Measurements from ENCODE around the gene SLTM. TPM values are rescaled to one million over a fixed set of nuclear protein-coding genes. Genes with fewer than 3 reads are reported as not detected.
"Not testable (repeated sequence)": the region's sequence is repeated elsewhere in the genome, so short reads cannot be mapped to it uniquely, and the experiment has no call there.

The SLTM gene
- total and polyA plus RNA-seq, 5 donors from 2014 or later: 43.6 to 232 (median 54.6) TPM

DNA sequence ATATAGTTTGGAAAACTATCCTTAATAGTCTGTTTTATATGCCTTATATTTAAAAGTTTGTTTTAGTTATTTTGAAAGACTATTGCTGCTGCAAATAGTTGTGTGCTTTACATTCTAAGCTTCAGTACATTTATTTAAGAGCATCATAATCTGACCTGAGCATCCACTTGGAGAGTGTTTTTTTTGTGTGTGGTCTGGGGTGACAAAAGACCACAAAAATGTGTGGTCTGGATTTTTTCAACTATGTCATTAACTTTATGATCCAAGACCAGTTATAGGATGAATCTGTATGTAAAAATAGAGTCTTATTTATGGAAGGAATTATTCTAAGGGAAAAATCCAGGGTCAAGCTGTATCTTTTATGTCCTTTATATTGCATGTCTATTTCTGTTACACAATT, 77.4 kb downstream of the SLTM start:
- no peak for ATAC-seq (ENCODE audit: low read depth in 2 of 2)
- Mint-ChIP-seq H3K27ac (no peak overlapping the region), H3K9me3 (no peaks in the 10 kb centered on the region), H3K27me3 (no peaks in the 10 kb centered on the region), H3K4me3 (no peak overlapping the region), H3K36me3 (peaks cover 23% of the 10 kb centered on the region), H3K4me1 (peaks cover 0 to 3% (median 1%) of the 10 kb centered on the region in 4 donors)
- H3K27ac ChIP-seq (ENCODE audit: insufficient read depth, low read length, poor library complexity, severe bottlenecking): no peak overlapping the region
- no peaks in the 10 kb centered on the region for H3K27me3 ChIP-seq (ENCODE audit: control insufficient read depth, insufficient read depth, low read length)
- DNase-seq: no peak
- H3K4me3 ChIP-seq (ENCODE audit: low read depth, low read length): no peak overlapping the region
- H3K9me3 ChIP-seq (ENCODE audit: control insufficient read depth in 2 of 2, low read length in 2 of 2): no peaks in the 10 kb centered on the region
- peaks cover 21% of the 10 kb centered on the region for H3K36me3 ChIP-seq (ENCODE audit: control insufficient read depth, insufficient read depth, low read length)
- H3K4me1 ChIP-seq (ENCODE audit: control insufficient read depth, insufficient read depth, low read length, poor library complexity, severe bottlenecking): no peaks in the 10 kb centered on the region

- H3K4me1 ChIP-seq (ENCODE audit: control insufficient read depth, insufficient read depth, low read length, poor library complexity, severe bottlenecking): no peaks in the 10 kb centered on the region
- H3K4me3 Mint-ChIP-seq: no peak overlapping the region
- peaks cover 0 to 3% (median 0%) of the 10 kb centered on the region in 4 donors for H3K4me1 Mint-ChIP-seq
- H3K27ac ChIP-seq (ENCODE audit: insufficient read depth, low read length, poor library complexity, severe bottlenecking): no peak overlapping the region
- H3K9me3 ChIP-seq (ENCODE audit: control insufficient read depth in 2 of 2, low read length in 2 of 2): no peaks in the 10 kb centered on the region
- no peak for DNase-seq
- no peak overlapping the region for H3K27ac Mint-ChIP-seq
- H3K4me3 ChIP-seq (ENCODE audit: low read depth, low read length): no peak overlapping the region
- H3K36me3 Mint-ChIP-seq: peaks cover 25% of the 10 kb centered on the region
- H3K27me3 Mint-ChIP-seq: no peaks in the 10 kb centered on the region
- H3K36me3 ChIP-seq (ENCODE audit: control insufficient read depth, insufficient read depth, low read length): peaks cover 27% of the 10 kb centered on the region
- no peaks in the 10 kb centered on the region for H3K27me3 ChIP-seq (ENCODE audit: control insufficient read depth, insufficient read depth, low read length)
- H3K9me3 Mint-ChIP-seq: no peaks in the 10 kb centered on the region
- no peak for ATAC-seq (ENCODE audit: low read depth in 2 of 2)
These were observed 78.9 kb downstream of the SLTM start for GRCh38 chr15:58854593-58854992.

- H3K27ac Mint-ChIP-seq: no peak overlapping the region
- H3K4me3 ChIP-seq (ENCODE audit: low read depth, low read length): no peak overlapping the region
- no peaks in the 10 kb centered on the region for H3K4me1 ChIP-seq (ENCODE audit: control insufficient read depth, insufficient read depth, low read length, poor library complexity, severe bottlenecking)
- H3K9me3 Mint-ChIP-seq: peaks cover 0 to 1% (median 0%) of the 10 kb centered on the region in 7 donors
- H3K27me3 ChIP-seq (ENCODE audit: control insufficient read depth, insufficient read depth, low read length): no peaks in the 10 kb centered on the region
- H3K4me1 Mint-ChIP-seq: peaks cover 0 to 6% (median 0%) of the 10 kb centered on the region in 4 donors
- peaks cover 40% of the 10 kb centered on the region for H3K36me3 Mint-ChIP-seq
- no peaks in the 10 kb centered on the region for H3K27me3 Mint-ChIP-seq
- ATAC-seq (ENCODE audit: low read depth in 2 of 2) (no peak), DNase-seq (no peak)
- H3K27ac ChIP-seq (ENCODE audit: insufficient read depth, low read length, poor library complexity, severe bottlenecking): no peak overlapping the region
- no peaks in the 10 kb centered on the region for H3K9me3 ChIP-seq (ENCODE audit: control insufficient read depth in 2 of 2, low read length in 2 of 2)
- no peak overlapping the region for H3K4me3 Mint-ChIP-seq
- peaks cover 36% of the 10 kb centered on the region for H3K36me3 ChIP-seq (ENCODE audit: control insufficient read depth, insufficient read depth, low read length)
These were observed 81.1 kb downstream of the SLTM start for GRCh38 chr15:58852347-58852746.

DNA sequence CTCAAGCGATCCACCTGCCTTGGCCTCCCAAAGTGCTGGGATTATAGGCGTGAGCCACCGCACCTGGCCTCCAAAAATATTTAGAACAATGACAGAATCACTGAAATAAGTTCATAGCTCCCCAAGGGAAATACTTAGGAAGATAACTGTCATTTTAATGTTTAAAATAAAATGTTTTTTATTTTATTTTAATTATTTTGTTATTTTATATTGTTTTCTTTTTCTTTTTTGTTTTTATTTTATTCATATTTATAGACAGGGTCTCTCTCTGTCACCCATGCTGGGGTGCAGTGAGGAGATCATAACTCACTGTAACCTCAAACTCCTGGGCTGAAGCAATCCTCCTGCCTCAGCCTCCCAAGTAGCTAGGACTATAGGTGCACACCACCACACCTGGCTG, 82.3 kb downstream of the SLTM start:
- H3K27ac Mint-ChIP-seq; H3K9me3 ChIP-seq (ENCODE audit: control insufficient read depth in 2 of 2, low read length in 2 of 2); H3K4me1 ChIP-seq (ENCODE audit: control insufficient read depth, insufficient read depth, low read length, poor library complexity, severe bottlenecking); H3K4me3 Mint-ChIP-seq; H3K9me3 Mint-ChIP-seq; H3K27ac ChIP-seq (ENCODE audit: insufficient read depth, low read length, poor library complexity, severe bottlenecking); DNase-seq; H3K27me3 ChIP-seq (ENCODE audit: control insufficient read depth, insufficient read depth, low read length); H3K4me3 ChIP-seq (ENCODE audit: low read depth, low read length); ATAC-seq (ENCODE audit: low read depth in 2 of 2); H3K4me1 Mint-ChIP-seq; H3K27me3 Mint-ChIP-seq: not testable (repeated sequence)
- H3K36me3 ChIP-seq (ENCODE audit: control insufficient read depth, insufficient read depth, low read length): peaks cover 43% of the 10 kb centered on the region
- H3K36me3 Mint-ChIP-seq: peaks cover 41% of the 10 kb centered on the region

DNA sequence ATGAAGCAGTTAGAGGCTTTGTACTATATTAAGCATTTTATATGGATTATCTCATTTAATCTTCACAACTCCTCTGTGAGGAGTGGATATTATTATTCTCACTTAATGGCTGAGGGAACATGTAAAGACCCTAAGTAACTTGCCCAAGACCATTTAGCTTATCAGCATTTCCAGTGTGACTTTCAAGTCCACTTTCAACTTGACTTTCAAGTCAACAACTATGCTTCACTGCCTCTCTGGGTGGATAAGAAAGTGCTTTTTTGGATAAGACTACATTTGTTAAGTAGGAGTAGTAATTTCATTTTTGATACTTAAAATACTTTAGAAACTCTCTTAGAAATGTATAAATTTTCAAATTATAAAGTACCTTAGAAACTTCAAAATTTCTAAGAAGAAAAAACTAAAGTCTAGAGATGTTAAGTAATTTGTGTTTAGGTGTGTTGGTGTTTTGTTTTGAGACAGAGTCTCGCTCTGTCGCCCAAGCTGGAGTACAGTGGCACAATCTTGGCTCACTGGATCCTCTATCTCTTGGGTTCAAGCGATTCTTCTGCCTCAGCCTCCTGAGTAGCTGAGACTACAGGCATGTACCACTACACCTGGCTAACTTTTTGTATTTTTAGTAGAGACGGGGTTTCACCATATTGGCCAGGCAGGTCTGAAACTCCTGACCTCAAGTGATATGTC, 90.6 kb downstream of the SLTM start:
- H3K27me3 ChIP-seq (ENCODE audit: control insufficient read depth, insufficient read depth, low read length): no peaks in the 10 kb centered on the region
- H3K36me3 Mint-ChIP-seq: peaks cover 19% of the 10 kb centered on the region
- H3K27ac Mint-ChIP-seq: no peak overlapping the region
- ATAC-seq (ENCODE audit: low read depth in 2 of 2) (no peak), DNase-seq (no peak)
- H3K9me3 ChIP-seq (ENCODE audit: control insufficient read depth in 2 of 2, low read length in 2 of 2): no peaks in the 10 kb centered on the region
- peaks cover 0 to 1% (median 0%) of the 10 kb centered on the region in 7 donors for H3K9me3 Mint-ChIP-seq
- H3K4me1 ChIP-seq (ENCODE audit: control insufficient read depth, insufficient read depth, low read length, poor library complexity, severe bottlenecking): no peaks in the 10 kb centered on the region
- H3K4me3 ChIP-seq (ENCODE audit: low read depth, low read length): no peak overlapping the region
- H3K27me3 Mint-ChIP-seq: no peaks in the 10 kb centered on the region
- peaks cover 0 to 14% (median 2%) of the 10 kb centered on the region in 4 donors for H3K4me1 Mint-ChIP-seq
- no peak overlapping the region for H3K4me3 Mint-ChIP-seq
- H3K36me3 ChIP-seq (ENCODE audit: control insufficient read depth, insufficient read depth, low read length): peaks cover 9% of the 10 kb centered on the region
- H3K27ac ChIP-seq (ENCODE audit: insufficient read depth, low read length, poor library complexity, severe bottlenecking): no peak overlapping the region

DNA sequence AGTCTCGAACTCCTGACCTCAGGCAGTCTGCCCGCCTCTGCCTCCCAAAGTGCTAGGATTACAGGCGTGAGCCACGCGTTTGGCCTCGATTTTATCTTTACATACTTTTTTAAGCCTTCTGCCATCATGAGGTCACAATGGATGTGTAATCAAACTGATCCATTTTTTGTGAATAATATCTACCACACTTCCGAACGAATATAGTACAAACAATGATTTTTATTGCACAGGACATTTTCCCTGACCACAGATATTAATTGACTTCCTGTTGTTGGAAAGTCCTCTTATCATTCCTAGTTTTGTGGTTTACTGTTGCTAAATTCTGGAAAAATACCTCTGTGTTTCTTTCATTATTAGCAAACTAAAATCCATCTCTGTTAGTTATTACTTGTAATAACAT, 93.4 kb downstream of the SLTM start:
- H3K4me1 ChIP-seq (ENCODE audit: control insufficient read depth, insufficient read depth, low read length, poor library complexity, severe bottlenecking): no peaks in the 10 kb centered on the region
- peaks cover 5% of the 10 kb centered on the region for H3K36me3 ChIP-seq (ENCODE audit: control insufficient read depth, insufficient read depth, low read length)
- Mint-ChIP-seq H3K27me3 (no peaks in the 10 kb centered on the region), H3K9me3 (no peaks in the 10 kb centered on the region), H3K4me1 (peaks cover 0 to 14% (median under 1%) of the 10 kb centered on the region in 4 donors), H3K4me3 (no peak overlapping the region), H3K36me3 (peaks cover 9% of the 10 kb centered on the region), H3K27ac (no peak overlapping the region)
- H3K27me3 ChIP-seq (ENCODE audit: control insufficient read depth, insufficient read depth, low read length): no peaks in the 10 kb centered on the region
- H3K9me3 ChIP-seq (ENCODE audit: control insufficient read depth in 2 of 2, low read length in 2 of 2): no peaks in the 10 kb centered on the region
- ATAC-seq (ENCODE audit: low read depth in 2 of 2) (no peak), DNase-seq (no peak)
- H3K4me3 ChIP-seq (ENCODE audit: low read depth, low read length): no peak overlapping the region
- H3K27ac ChIP-seq (ENCODE audit: insufficient read depth, low read length, poor library complexity, severe bottlenecking): no peak overlapping the region

- no peaks in the 10 kb centered on the region for H3K27me3 ChIP-seq (ENCODE audit: control insufficient read depth, insufficient read depth, low read length)
- no peak overlapping the region for H3K27ac ChIP-seq (ENCODE audit: insufficient read depth, low read length, poor library complexity, severe bottlenecking)
- DNase-seq: peak in 2 of 3 donors; percentile 1 to 33
- Mint-ChIP-seq H3K4me1 (peaks cover 0 to 14% (median under 1%) of the 10 kb centered on the region in 4 donors), H3K27me3 (no peaks in the 10 kb centered on the region), H3K4me3 (no peak overlapping the region), H3K9me3 (no peaks in the 10 kb centered on the region), H3K36me3 (peaks cover 9% of the 10 kb centered on the region), H3K27ac (no peak overlapping the region)
- ATAC-seq (ENCODE audit: low read depth in 2 of 2): no peak
- no peaks in the 10 kb centered on the region for H3K4me1 ChIP-seq (ENCODE audit: control insufficient read depth, insufficient read depth, low read length, poor library complexity, severe bottlenecking)
- no peak overlapping the region for H3K4me3 ChIP-seq (ENCODE audit: low read depth, low read length)
- H3K9me3 ChIP-seq (ENCODE audit: control insufficient read depth in 2 of 2, low read length in 2 of 2): no peaks in the 10 kb centered on the region
- peaks cover 5% of the 10 kb centered on the region for H3K36me3 ChIP-seq (ENCODE audit: control insufficient read depth, insufficient read depth, low read length)
These were observed 94.0 kb downstream of the SLTM start for GRCh38 chr15:58839485-58839884.

Data from CD4-positive, CD25-positive, alpha-beta regulatory T cell (primary cell).